Adrenal gland (tissue), 12 donors: Measurements from ENCODE around the gene CDYL2. TPM values are rescaled to one million over a fixed set of nuclear protein-coding genes. Genes with fewer than 3 reads are reported as not detected.

Source experiments
- DNase-seq, 7 donors: peaks; one replicate each; pipeline ENCODE4 v3.0.0-alpha.2; 2019 to 2020
- H3K27ac ChIP-seq, 5 donors: fragments of 200-600 bp; sonication (generic) in 4 of 5; 1 replicate in 3 of 5; 2 replicates in 2 of 5; pipeline versions ENCODE4 v1.5.1 to v1.8.0; 2016 to 2020; ENCODE audit warnings: mild to moderate bottlenecking in 1 of 5
- H3K27me3 ChIP-seq: fragments of 200-600 bp; 2 replicates; pipeline ENCODE4 v1.8.0; 2021
- H3K36me3 ChIP-seq, 2 donors: fragments of 200-600 bp; replicated peaks in 1 of 2; 1 replicate in 1 of 2; 2 replicates in 1 of 2; pipeline versions ENCODE4 v1.5.1 to v1.8.0; 2018 to 2022
- H3K4me1 ChIP-seq, 2 donors: fragments of 200-600 bp; replicated peaks in 1 of 2; 1 replicate in 1 of 2; 2 replicates in 1 of 2; pipeline versions ENCODE4 v1.5.1 to v1.8.0; 2018 to 2021
- H3K4me3 ChIP-seq, 4 donors: fragments of 200-600 bp; sonication (generic) in 3 of 4; one replicate each; pipeline ENCODE4 v1.5.1; 2016 to 2018
- H3K9me3 ChIP-seq, 3 donors: fragments of 200-600 bp; sonication (generic) in 1 of 3; replicated peaks in 1 of 3; 1 replicate in 2 of 3; 2 replicates in 1 of 3; pipeline versions ENCODE4 v1.5.1 to v1.8.0; 2016 to 2021
- POLR2A ChIP-seq, 2 donors: fragments of 450-650 bp; IDR thresholded peaks; one replicate each; pipeline ENCODE4 v1.6.1; 2017; ENCODE audit warnings: antibody characterized with exemption in 2 of 2, mild to moderate bottlenecking in 2 of 2, moderate library complexity in 1 of 2
- WGBS, 4 donors: extraction: QIAGEN DNeasy Blood & Tissue Kit in 2 of 4; methylation state at CpG; one replicate each; pipeline versions ENCODE4 v1.1.5 to v1.1.7; 2013 to 2017; 5-methylcytosine and 5-hydroxymethylcytosine counted together
- intact Hi-C, 2 donors: fragments of 100-400 bp; cut with DNase I; formaldehyde crosslinking; loops; one replicate each; pipeline versions ENCODE4 v1.14.1 to v1.15.0; 2022 to 2023
- polyA plus RNA-seq, 3 donors: library from polyadenylated mRNA; stranded (reverse); fragments of 200-250 nt in 2 of 3; fragments of 350-450 nt in 1 of 3; fragmentation: Illumina TruSeq in 1 of 3; extraction: RNeasy Lipid Tissue Mini Kit (QIAGEN cat#74804) in 1 of 3; gene quantifications; one replicate each; pipeline ENCODE4 v1.2.3, GENCODE V29; 2013 to 2014
- total RNA-seq, 9 donors: library from RNA; depleted of rRNA in 4 of 9; stranded (reverse); fragments of >200 nt in 4 of 9; fragments of 120-200 nt in 1 of 9; fragmentation: NEBNext Ultra II Directional in 1 of 9; extraction: Animal tissue kit (Norgen Biotek cat#: 25700) in 1 of 9; gene quantifications; one replicate each; pipeline versions ENCODE4 v1.1.0 to v1.2.4, GENCODE V29; 2013 to 2023
- TF ChIP-seq, protein P1 (sequence below), 6 experiments: fragments of 450-650 bp in 4 of 6; fragments of 200-600 bp in 2 of 6; sonication (generic) in 1 of 6; IDR thresholded peaks; 1 replicate in 5 of 6; 2 replicates in 1 of 6; pipeline versions ENCODE4 v1.5.1 to v1.8.0; 2016 to 2021; ENCODE audit warnings: antibody characterized with exemption in 6 of 6, mild to moderate bottlenecking in 2 of 6, moderate library complexity in 1 of 6
- donor health status: healthy with polysubstance abuse.
- donor health status: Bipolar disorder and iron deficiency.
- donor health status: DM: yes; HTN: yes; CAD: no.
- donor health status: DM: no; HTN: no; CAD: no.
- donor health status: DM: no; HTN: no; CAD: no.
- donor health status: DM: yes; HTN: yes; CAD: no.

The CDYL2 gene
- total and polyA plus RNA-seq, 12 donors: 0.61 to 14.0 (median 7.6) TPM

GRCh38 chr16:80628254-80628653 is 176.1 kb downstream of the CDYL2 start:
- WGBS, 4 donors: 25 to 69% (median 56%) methylated on average over 1 to 3 of the region's 3 CpGs

GRCh38 chr16:80627108-80627507 is 177.3 kb downstream of the CDYL2 start:
- Histone ChIP-seq H3K27me3 (no peaks in the 10 kb centered on the region), H3K27ac (no peak overlapping the region), H3K4me1 (no peaks in the 10 kb centered on the region), H3K4me3 (no peak overlapping the region), H3K9me3 (no peaks in the 10 kb centered on the region), H3K36me3 (no peaks in the 10 kb centered on the region)
- intact Hi-C loops: no loop called here
- TF ChIP-seq, protein P1, sequence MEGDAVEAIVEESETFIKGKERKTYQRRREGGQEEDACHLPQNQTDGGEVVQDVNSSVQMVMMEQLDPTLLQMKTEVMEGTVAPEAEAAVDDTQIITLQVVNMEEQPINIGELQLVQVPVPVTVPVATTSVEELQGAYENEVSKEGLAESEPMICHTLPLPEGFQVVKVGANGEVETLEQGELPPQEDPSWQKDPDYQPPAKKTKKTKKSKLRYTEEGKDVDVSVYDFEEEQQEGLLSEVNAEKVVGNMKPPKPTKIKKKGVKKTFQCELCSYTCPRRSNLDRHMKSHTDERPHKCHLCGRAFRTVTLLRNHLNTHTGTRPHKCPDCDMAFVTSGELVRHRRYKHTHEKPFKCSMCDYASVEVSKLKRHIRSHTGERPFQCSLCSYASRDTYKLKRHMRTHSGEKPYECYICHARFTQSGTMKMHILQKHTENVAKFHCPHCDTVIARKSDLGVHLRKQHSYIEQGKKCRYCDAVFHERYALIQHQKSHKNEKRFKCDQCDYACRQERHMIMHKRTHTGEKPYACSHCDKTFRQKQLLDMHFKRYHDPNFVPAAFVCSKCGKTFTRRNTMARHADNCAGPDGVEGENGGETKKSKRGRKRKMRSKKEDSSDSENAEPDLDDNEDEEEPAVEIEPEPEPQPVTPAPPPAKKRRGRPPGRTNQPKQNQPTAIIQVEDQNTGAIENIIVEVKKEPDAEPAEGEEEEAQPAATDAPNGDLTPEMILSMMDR (IDR thresholded peaks at IDR 0.05): no peak
- no peak for TF ChIP-seq POLR2A (IDR thresholded peaks at IDR 0.05)
- 64 to 76% (median 73%) methylated on average over 1 of the region's 1 CpG for WGBS, 4 donors
- DNase-seq: no peak

More at GRCh38 chr16:80628254-80628653, 176.1 kb downstream of the CDYL2 start:
- Histone ChIP-seq H3K27me3 (no peaks in the 10 kb centered on the region), H3K27ac (no peak overlapping the region), H3K36me3 (no peaks in the 10 kb centered on the region), H3K4me1 (no peaks in the 10 kb centered on the region), H3K4me3 (no peak overlapping the region), H3K9me3 (no peaks in the 10 kb centered on the region)
- DNase-seq: no peak
- intact Hi-C loops: no loop called here
- no peak for TF ChIP-seq POLR2A (IDR thresholded peaks at IDR 0.05)
- TF ChIP-seq, protein P1 (IDR thresholded peaks at IDR 0.05): no peak

- TF ChIP-seq, protein P1 (IDR thresholded peaks at IDR 0.05): no peak
- no peak for TF ChIP-seq POLR2A (IDR thresholded peaks at IDR 0.05)
- no peak for DNase-seq
- intact Hi-C loops: no loop called here
- WGBS, 4 donors: 52 to 87% (median 75%) methylated on average over 4 of the region's 4 CpGs
- Histone ChIP-seq H3K27me3 (no peaks in the 10 kb centered on the region), H3K4me1 (no peaks in the 10 kb centered on the region), H3K9me3 (no peaks in the 10 kb centered on the region), H3K4me3 (no peak overlapping the region), H3K36me3 (no peaks in the 10 kb centered on the region), H3K27ac (no peak overlapping the region)
Measured at GRCh38 chr16:80623376-80623775, 181.0 kb downstream of the CDYL2 start.

DNA sequence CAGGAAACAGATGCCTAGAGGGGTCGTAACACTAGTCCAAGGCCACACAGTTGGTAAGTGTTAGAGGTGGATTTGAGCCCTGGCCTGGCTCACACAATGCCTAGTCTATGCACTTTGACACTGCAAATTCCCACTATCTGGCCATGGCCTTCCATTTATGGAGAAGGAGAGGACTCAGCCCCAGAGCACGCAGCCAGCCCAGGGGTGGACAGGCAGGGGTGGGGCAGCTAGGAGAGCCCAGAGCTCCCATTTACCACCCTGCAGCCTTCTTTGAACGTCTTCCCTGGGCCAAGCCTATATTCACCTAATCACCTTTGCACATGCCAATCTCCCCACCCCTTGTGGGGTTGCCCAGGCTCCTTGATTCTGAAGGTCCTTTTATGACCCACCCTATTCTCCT is 182.4 kb downstream of the CDYL2 start:
- WGBS, 4 donors: 84 to 100% (median 91%) methylated on average over 1 to 3 of the region's 3 CpGs
- Histone ChIP-seq H3K27ac (no peak overlapping the region), H3K27me3 (no peaks in the 10 kb centered on the region), H3K9me3 (no peaks in the 10 kb centered on the region), H3K36me3 (no peaks in the 10 kb centered on the region), H3K4me3 (no peak overlapping the region), H3K4me1 (no peaks in the 10 kb centered on the region)
- DNase-seq: no peak
- TF ChIP-seq POLR2A (IDR thresholded peaks at IDR 0.05): no peak
- intact Hi-C loops: no loop called here
